ENCODE measurements around the gene LINGO3. TPM values are rescaled to one million over a fixed set of nuclear protein-coding genes. Genes with fewer than 3 reads are reported as not detected.

Gene LINGO3
- polyA plus RNA-seq, 1 donor from 2014 or later: 2.7 TPM

- H3K9me3 ChIP-seq (ENCODE audit: low read length): no peaks in the 10 kb centered on the region
- TF ChIP-seq, protein P1, sequence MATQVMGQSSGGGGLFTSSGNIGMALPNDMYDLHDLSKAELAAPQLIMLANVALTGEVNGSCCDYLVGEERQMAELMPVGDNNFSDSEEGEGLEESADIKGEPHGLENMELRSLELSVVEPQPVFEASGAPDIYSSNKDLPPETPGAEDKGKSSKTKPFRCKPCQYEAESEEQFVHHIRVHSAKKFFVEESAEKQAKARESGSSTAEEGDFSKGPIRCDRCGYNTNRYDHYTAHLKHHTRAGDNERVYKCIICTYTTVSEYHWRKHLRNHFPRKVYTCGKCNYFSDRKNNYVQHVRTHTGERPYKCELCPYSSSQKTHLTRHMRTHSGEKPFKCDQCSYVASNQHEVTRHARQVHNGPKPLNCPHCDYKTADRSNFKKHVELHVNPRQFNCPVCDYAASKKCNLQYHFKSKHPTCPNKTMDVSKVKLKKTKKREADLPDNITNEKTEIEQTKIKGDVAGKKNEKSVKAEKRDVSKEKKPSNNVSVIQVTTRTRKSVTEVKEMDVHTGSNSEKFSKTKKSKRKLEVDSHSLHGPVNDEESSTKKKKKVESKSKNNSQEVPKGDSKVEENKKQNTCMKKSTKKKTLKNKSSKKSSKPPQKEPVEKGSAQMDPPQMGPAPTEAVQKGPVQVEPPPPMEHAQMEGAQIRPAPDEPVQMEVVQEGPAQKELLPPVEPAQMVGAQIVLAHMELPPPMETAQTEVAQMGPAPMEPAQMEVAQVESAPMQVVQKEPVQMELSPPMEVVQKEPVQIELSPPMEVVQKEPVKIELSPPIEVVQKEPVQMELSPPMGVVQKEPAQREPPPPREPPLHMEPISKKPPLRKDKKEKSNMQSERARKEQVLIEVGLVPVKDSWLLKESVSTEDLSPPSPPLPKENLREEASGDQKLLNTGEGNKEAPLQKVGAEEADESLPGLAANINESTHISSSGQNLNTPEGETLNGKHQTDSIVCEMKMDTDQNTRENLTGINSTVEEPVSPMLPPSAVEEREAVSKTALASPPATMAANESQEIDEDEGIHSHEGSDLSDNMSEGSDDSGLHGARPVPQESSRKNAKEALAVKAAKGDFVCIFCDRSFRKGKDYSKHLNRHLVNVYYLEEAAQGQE (IDR thresholded peaks at IDR 0.05; ENCODE audit: borderline replicate concordance): no peak
- TF ChIP-seq TAF1 (IDR thresholded peaks at IDR 0.05; ENCODE audit: low read depth) (no peak), SMC3 (conservative IDR thresholded peaks at IDR 0.05; ENCODE audit: poor library complexity) (no peak), EZH2 (IDR thresholded peaks at IDR 0.05; ENCODE audit: borderline replicate concordance, insufficient read depth, low read length, poor library complexity, severe bottlenecking) (no peak), MXI1 (conservative IDR thresholded peaks at IDR 0.05; ENCODE audit: poor library complexity, severe bottlenecking) (no peak), POLR2AphosphoS5 (IDR thresholded peaks at IDR 0.05) (no peak), RAD21 (conservative IDR thresholded peaks at IDR 0.05) (no peak), EP300 (conservative IDR thresholded peaks at IDR 0.05; ENCODE audit: poor library complexity, severe bottlenecking) (no peak)
- TF ChIP-seq, protein P2, sequence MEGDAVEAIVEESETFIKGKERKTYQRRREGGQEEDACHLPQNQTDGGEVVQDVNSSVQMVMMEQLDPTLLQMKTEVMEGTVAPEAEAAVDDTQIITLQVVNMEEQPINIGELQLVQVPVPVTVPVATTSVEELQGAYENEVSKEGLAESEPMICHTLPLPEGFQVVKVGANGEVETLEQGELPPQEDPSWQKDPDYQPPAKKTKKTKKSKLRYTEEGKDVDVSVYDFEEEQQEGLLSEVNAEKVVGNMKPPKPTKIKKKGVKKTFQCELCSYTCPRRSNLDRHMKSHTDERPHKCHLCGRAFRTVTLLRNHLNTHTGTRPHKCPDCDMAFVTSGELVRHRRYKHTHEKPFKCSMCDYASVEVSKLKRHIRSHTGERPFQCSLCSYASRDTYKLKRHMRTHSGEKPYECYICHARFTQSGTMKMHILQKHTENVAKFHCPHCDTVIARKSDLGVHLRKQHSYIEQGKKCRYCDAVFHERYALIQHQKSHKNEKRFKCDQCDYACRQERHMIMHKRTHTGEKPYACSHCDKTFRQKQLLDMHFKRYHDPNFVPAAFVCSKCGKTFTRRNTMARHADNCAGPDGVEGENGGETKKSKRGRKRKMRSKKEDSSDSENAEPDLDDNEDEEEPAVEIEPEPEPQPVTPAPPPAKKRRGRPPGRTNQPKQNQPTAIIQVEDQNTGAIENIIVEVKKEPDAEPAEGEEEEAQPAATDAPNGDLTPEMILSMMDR (IDR thresholded peaks at IDR 0.05; ENCODE audit: poor library complexity, severe bottlenecking): no peak
- no peaks in the 10 kb centered on the region for H3F3A ChIP-seq (ENCODE audit: insufficient read depth, low read length, poor library complexity, severe bottlenecking)
- H3K4me3 ChIP-seq (ENCODE audit: low read length): no peak overlapping the region
- no peaks in the 10 kb centered on the region for H3K36me3 ChIP-seq (ENCODE audit: insufficient read depth, low read length)
- no peaks in the 10 kb centered on the region for H4K20me1 ChIP-seq (ENCODE audit: insufficient read depth)
- no peaks in the 10 kb centered on the region for H3K79me2 ChIP-seq (replicated peaks; ENCODE audit: insufficient read depth, low read length)
- H3K9me2 ChIP-seq (ENCODE audit: insufficient read depth, low read length): no peaks in the 10 kb centered on the region
- peaks cover 15% of the 10 kb centered on the region for H3K27me3 ChIP-seq (ENCODE audit: insufficient read depth, low read depth, low read length)
- H3K9ac ChIP-seq (ENCODE audit: low read length): no peak overlapping the region
- no peak overlapping the region for H3K27ac ChIP-seq (ENCODE audit: low read length)
- no peak overlapping the region for H3K4me2 ChIP-seq (ENCODE audit: low read length)
- H2AFZ ChIP-seq (ENCODE audit: low read depth, low read length): no peak overlapping the region
Observed at GRCh38 chr19:2305452-2306280, 2.3 kb downstream of the LINGO3 start.

DNA sequence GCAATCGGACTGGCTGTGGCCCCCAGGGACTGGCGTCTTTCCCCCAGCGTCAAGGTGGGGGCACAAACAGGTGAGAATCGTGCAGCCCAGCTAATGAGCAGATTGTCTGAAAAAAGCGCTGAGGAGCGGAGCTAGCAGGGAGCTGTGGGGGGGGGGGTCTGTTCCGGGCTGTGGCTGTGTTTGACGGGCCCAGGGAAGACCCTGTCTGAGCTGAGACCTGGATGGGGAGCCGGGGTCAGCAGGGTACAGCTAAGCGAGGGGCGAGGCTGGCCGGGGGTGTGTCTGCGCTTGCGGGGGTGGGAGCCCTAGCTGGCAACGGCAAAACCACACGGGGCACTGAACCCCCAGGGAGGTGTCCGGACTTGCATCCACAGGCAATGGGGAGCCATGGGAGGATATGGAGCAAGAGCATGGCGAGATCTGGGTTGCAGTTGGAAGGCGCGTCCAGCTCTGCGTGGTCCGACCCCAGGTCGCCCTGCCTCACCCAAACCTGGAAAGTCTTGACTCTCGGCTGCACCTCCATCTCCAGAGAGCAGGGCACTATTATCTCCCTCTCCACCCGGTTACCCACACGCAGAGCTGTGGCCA is 4.6 kb downstream of the LINGO3 start:
- no peak overlapping the region for H3K4me2 ChIP-seq (ENCODE audit: low read length)
- no peak overlapping the region for H2AFZ ChIP-seq (ENCODE audit: low read depth, low read length)
- H3K79me2 ChIP-seq (replicated peaks; ENCODE audit: insufficient read depth, low read length): no peaks in the 10 kb centered on the region
- H4K20me1 ChIP-seq (ENCODE audit: insufficient read depth): no peaks in the 10 kb centered on the region
- H3F3A ChIP-seq (ENCODE audit: insufficient read depth, low read length, poor library complexity, severe bottlenecking): no peaks in the 10 kb centered on the region
- H3K27ac ChIP-seq (ENCODE audit: low read length): no peak overlapping the region
- H3K36me3 ChIP-seq (ENCODE audit: insufficient read depth, low read length): no peaks in the 10 kb centered on the region
- no peaks in the 10 kb centered on the region for H3K9me2 ChIP-seq (ENCODE audit: insufficient read depth, low read length)
- TF ChIP-seq, protein P2 (IDR thresholded peaks at IDR 0.05; ENCODE audit: poor library complexity, severe bottlenecking): no peak
- TF ChIP-seq POLR2AphosphoS5 (IDR thresholded peaks at IDR 0.05): no peak
- TF ChIP-seq EP300 (conservative IDR thresholded peaks at IDR 0.05; ENCODE audit: poor library complexity, severe bottlenecking): no peak
- no peak for TF ChIP-seq MXI1 (conservative IDR thresholded peaks at IDR 0.05; ENCODE audit: poor library complexity, severe bottlenecking)
- TF ChIP-seq RAD21 (conservative IDR thresholded peaks at IDR 0.05): no peak
- TF ChIP-seq EZH2 (IDR thresholded peaks at IDR 0.05; ENCODE audit: borderline replicate concordance, insufficient read depth, low read length, poor library complexity, severe bottlenecking): no peak
- TF ChIP-seq, protein P1 (IDR thresholded peaks at IDR 0.05; ENCODE audit: borderline replicate concordance): no peak
- no peak for TF ChIP-seq SMC3 (conservative IDR thresholded peaks at IDR 0.05; ENCODE audit: poor library complexity)
- no peak for TF ChIP-seq TAF1 (IDR thresholded peaks at IDR 0.05; ENCODE audit: low read depth)
- H3K27me3 ChIP-seq (ENCODE audit: insufficient read depth, low read depth, low read length): peaks cover 12% of the 10 kb centered on the region
- no peak overlapping the region for H3K9ac ChIP-seq (ENCODE audit: low read length)
- H3K9me3 ChIP-seq (ENCODE audit: low read length): no peaks in the 10 kb centered on the region
- H3K4me3 ChIP-seq (ENCODE audit: low read length): no peak overlapping the region

Measured in neural cell (in vitro differentiated cells).